Adrenal gland (tissue), 5 donors: ENCODE results near the gene IKZF2.

Experiments
- CTCF ChIP-seq, 6 experiments: fragments of 450-650 bp in 4 of 6; fragments of 200-600 bp in 2 of 6; sonication (generic) in 1 of 6; IDR thresholded peaks; 1 replicate in 5 of 6; 2 replicates in 1 of 6; pipeline versions ENCODE4 v1.5.1 to v1.8.0; 2016 to 2021; ENCODE audit warnings: antibody characterized with exemption in 6 of 6, mild to moderate bottlenecking in 2 of 6, moderate library complexity in 1 of 6
- POLR2A ChIP-seq, 2 donors: fragments of 450-650 bp; IDR thresholded peaks; one replicate each; pipeline ENCODE4 v1.6.1; 2017; ENCODE audit warnings: antibody characterized with exemption in 2 of 2, mild to moderate bottlenecking in 2 of 2, moderate library complexity in 1 of 2
- donor health status: DM: no; HTN: no; CAD: no.

GRCh38 chr2:213171147-213171546, 19.7 kb upstream of the IKZF2 start:
- TF ChIP-seq POLR2A (IDR thresholded peaks at IDR 0.05), result no peak
- no peak for TF ChIP-seq CTCF (IDR thresholded peaks at IDR 0.05)
